IPS DF 6.9 (cell line): ENCODE data around the gene MYO9B.

ENCODE experiments used
- DNase-seq: peaks from one replicate; pipeline ENCODE4 v3.0.0-alpha.2; 2013; ENCODE audit warnings: low read depth, low spot score
- H3K27ac ChIP-seq: one replicate; pipeline ENCODE4 v1.5.1; 2013; ENCODE audit warnings: low read length, control low read depth
- H3K27me3 ChIP-seq: 2 replicates; pipeline ENCODE4 v1.6.1; 2013; ENCODE audit warnings: mild to moderate bottlenecking, low read length; ENCODE audit not compliant: control insufficient read depth, insufficient read depth
- H3K36me3 ChIP-seq: 2 replicates; pipeline ENCODE4 v1.6.1; 2013; ENCODE audit warnings: low read length; ENCODE audit not compliant: control insufficient read depth, insufficient read depth
- H3K4me1 ChIP-seq: 2 replicates; pipeline ENCODE4 v1.6.1; 2013; ENCODE audit warnings: low read length; ENCODE audit not compliant: control insufficient read depth, insufficient read depth
- H3K4me3 ChIP-seq: 2 replicates; pipeline ENCODE4 v1.5.1; 2013; ENCODE audit warnings: mild to moderate bottlenecking, low read length
- H3K9me3 ChIP-seq: 2 replicates; pipeline ENCODE4 v1.6.1; 2013; ENCODE audit warnings: low read length, inconsistent platforms; ENCODE audit not compliant: control insufficient read depth, insufficient read depth
- WGBS: extraction: QIAGEN DNeasy Blood & Tissue Kit; methylation state at CpG from one replicate; pipeline ENCODE4 v1.1.7; 2013; ENCODE audit warnings: mixed read lengths, missing lambda C conversion rate; ENCODE audit not compliant: insufficient read length, insufficient coverage; 5-methylcytosine and 5-hydroxymethylcytosine counted together

MYO9B gene

DNA sequence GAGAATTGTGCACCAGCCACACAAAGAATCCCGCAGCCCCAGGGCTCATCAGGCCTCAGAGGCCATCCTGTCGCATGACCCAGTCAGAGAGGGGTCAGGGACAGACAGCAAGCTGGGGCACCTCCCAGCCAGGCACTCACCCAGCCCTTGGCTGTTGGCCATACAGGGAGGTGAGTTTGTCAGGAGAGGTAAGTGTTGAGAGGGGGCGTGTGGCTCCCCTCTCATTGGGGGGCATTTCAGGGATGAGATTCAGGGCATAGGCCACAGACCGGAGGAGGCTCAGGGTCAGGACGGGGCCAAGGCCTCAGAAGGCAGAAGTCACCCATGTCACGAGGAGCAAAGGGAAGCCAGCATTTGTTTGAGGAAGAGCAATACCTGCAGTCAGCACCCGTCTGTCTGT is 37.1 kb downstream of the MYO9B start:
- no peaks in the 10 kb centered on the region for H3K36me3 ChIP-seq
- H3K27me3 ChIP-seq: no peaks in the 10 kb centered on the region
- H3K9me3 ChIP-seq: no peaks in the 10 kb centered on the region
- H3K4me3 ChIP-seq: no peak overlapping the region
- H3K4me1 ChIP-seq: peaks cover 4% of the 10 kb centered on the region
- no peak overlapping the region for H3K27ac ChIP-seq
- DNase-seq: no peak
- no CpG with 5 or more reads among the region's 7 CpGs for WGBS

DNA sequence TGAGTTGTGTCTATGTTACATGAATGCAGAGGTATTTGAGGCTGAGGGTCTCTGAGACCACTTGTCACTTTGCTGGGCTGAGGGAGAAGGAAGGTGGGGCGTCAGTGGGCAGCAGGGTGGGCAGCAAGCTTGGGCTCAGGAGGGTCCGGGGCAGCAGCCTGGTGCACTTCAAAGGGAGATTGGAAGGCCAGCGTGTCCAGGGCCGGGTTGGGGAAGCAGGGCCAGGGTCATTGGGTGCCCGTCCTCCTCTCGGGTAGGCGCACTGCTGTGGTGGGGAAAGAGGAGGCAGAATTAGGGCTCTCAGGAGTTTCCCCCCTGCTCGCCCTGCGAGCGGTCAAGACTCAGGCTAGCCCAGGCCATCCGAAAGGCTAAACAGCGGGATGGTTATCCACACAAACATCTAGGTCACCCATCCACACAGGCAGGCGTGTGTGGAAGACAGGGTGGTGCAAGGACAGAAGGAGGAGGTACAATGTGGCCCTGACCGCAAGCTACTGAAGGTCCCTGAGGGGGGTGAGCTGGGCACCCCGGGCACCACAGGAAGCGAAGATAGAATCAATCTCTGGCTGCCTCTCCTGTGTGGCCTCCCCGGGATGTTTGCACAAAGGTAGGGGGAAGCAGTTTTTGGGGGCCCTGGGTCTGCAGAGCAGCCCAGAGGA is 37.7 kb downstream of the MYO9B start:
- Histone ChIP-seq H3K4me3 (no peak overlapping the region), H3K27ac (no peak overlapping the region), H3K36me3 (no peaks in the 10 kb centered on the region), H3K9me3 (no peaks in the 10 kb centered on the region), H3K4me1 (peaks cover 4% of the 10 kb centered on the region), H3K27me3 (no peaks in the 10 kb centered on the region)
- no CpG with 5 or more reads among the region's 17 CpGs for WGBS
- DNase-seq: no peak

GRCh38 chr19:17114414-17114831 is 38.8 kb downstream of the MYO9B start:
- no peaks in the 10 kb centered on the region for H3K9me3 ChIP-seq
- H3K36me3 ChIP-seq: no peaks in the 10 kb centered on the region
- DNase-seq: no peak
- H3K4me3 ChIP-seq: no peak overlapping the region
- H3K27ac ChIP-seq: no peak overlapping the region
- H3K4me1 ChIP-seq: peaks cover 4% of the 10 kb centered on the region
- no CpG with 5 or more reads among the region's 12 CpGs for WGBS
- H3K27me3 ChIP-seq: no peaks in the 10 kb centered on the region

DNA sequence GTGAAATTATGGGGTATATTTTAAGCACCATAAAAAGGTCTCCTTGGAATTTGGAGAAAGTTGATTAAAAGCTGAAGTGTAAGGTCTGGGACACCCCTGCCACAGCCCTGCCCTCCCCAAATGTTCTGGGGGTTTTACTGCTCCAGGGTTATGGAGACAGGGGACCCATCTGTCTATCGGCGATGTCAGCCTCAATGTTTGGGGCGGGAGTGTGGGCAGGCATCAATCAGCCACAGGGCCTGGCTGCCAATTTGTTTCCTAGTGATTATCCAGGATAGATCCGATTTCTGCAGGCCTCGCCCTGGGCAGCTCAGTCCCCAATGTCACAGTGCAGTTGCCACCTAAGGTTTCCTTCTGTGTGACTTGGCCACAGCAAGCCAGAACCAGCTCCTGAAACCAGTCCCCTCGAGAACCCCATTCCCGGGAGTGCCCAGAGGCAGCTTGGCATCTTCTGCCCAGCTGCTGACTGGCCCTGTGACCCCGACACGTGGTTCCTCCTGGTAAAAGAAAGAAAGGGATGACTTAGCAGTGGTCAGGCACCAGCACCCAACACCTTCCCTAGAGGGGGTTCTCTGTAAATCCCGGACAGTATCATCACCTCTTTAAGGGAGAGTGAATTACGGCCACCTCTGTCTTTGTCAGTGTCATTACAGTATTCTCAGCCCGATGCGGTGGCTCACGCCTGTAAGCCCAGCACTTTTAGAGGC is 41.6 kb downstream of the MYO9B start:
- no peaks in the 10 kb centered on the region for H3K27me3 ChIP-seq
- no peak overlapping the region for H3K27ac ChIP-seq
- H3K36me3 ChIP-seq: no peaks in the 10 kb centered on the region
- H3K4me3 ChIP-seq: no peak overlapping the region
- H3K9me3 ChIP-seq: no peaks in the 10 kb centered on the region
- H3K4me1 ChIP-seq: peaks cover 4% of the 10 kb centered on the region
- WGBS: no CpG with 5 or more reads among the region's 14 CpGs
- DNase-seq: no peak

GRCh38 chr19:17118957-17119356 is 43.4 kb downstream of the MYO9B start:
- Histone ChIP-seq H3K27me3 (no peaks in the 10 kb centered on the region), H3K9me3 (no peaks in the 10 kb centered on the region), H3K4me3 (no peak overlapping the region), H3K27ac (no peak overlapping the region), H3K4me1 (no peaks in the 10 kb centered on the region; the same call in 1 of the 2 replicates), H3K36me3 (no peaks in the 10 kb centered on the region)
- DNase-seq: no peak
- whole genome bisulfite sequencing: no CpG with 5 or more reads among the region's 5 CpGs

GRCh38 chr19:17121736-17122293 is 46.2 kb downstream of the MYO9B start:
- H3K4me3 ChIP-seq: no peak overlapping the region
- H3K27me3 ChIP-seq: no peaks in the 10 kb centered on the region
- H3K4me1 ChIP-seq: peaks cover 5% of the 10 kb centered on the region; the same call in 1 of the 2 replicates
- no peaks in the 10 kb centered on the region for H3K9me3 ChIP-seq
- no peak overlapping the region for H3K27ac ChIP-seq
- DNase-seq: no peak
- H3K36me3 ChIP-seq: no peaks in the 10 kb centered on the region
- no CpG with 5 or more reads among the region's 9 CpGs for WGBS

DNA sequence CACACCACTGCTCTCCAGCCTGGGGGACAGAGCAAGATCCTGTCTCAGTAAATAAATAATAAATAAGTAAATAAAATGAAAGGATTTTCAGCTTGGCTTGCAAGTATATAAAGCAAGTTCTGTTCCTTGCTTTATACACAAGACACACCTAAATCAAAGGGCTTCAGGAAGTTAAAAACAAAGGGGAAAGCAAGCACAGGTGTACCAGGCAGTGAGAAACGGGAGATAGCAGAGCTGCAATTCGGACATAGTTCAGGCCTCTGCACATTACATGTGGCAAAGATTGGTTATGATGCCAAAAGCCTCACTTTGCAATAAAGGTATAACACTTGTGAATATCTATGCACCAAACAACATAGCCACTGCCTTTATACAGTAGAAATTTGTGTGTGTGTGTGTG is 47.5 kb downstream of the MYO9B start:
- H3K36me3 ChIP-seq: no peaks in the 10 kb centered on the region
- no peaks in the 10 kb centered on the region for H3K27me3 ChIP-seq
- DNase-seq: no peak
- H3K4me3 ChIP-seq: no peak overlapping the region
- H3K4me1 ChIP-seq: peaks cover 5% of the 10 kb centered on the region; the same call in 1 of the 2 replicates
- no peak overlapping the region for H3K27ac ChIP-seq
- H3K9me3 ChIP-seq: no peaks in the 10 kb centered on the region
- WGBS: no CpG with 5 or more reads among the region's 2 CpGs

DNA sequence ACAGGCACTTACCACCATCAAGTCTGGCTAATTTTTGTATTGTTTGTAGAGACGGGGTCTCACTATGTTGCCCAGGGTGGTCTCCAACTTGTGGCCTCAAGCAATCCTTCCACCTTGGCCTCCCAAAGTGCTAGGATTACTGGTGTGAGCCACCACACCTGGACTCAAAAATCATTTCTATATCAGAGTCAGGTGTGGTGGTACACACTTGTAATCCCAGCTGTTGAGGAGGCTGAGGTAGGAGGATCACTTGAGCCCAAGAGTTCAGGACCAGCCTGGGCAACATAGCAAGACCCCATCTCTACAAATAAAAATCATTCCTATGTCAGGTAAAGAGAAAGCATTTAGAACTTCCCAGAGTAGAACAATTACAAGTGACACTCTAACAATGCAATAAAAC is 48.4 kb downstream of the MYO9B start:
- no peak for DNase-seq
- Histone ChIP-seq H3K4me3 (no peak overlapping the region), H3K36me3 (no peaks in the 10 kb centered on the region), H3K4me1 (peaks cover 5% of the 10 kb centered on the region; the same call in 1 of the 2 replicates), H3K27ac (no peak overlapping the region), H3K9me3 (no peaks in the 10 kb centered on the region), H3K27me3 (no peaks in the 10 kb centered on the region)
- WGBS: no CpG with 5 or more reads among the region's 1 CpG

- Histone ChIP-seq H3K27me3 (no peaks in the 10 kb centered on the region), H3K4me3 (no peak overlapping the region), H3K4me1 (peaks cover 5% of the 10 kb centered on the region; the same call in 1 of the 2 replicates), H3K9me3 (no peaks in the 10 kb centered on the region), H3K27ac (no peak overlapping the region), H3K36me3 (no peaks in the 10 kb centered on the region)
- WGBS: no CpG with 5 or more reads among the region's 10 CpGs
- DNase-seq: no peak
These were observed 49.6 kb downstream of the MYO9B start for GRCh38 chr19:17125062-17125727.
